K562 treated with DMSO at 1 percent for 24 hours (cell line): ENCODE data around the gene DBNL. TPM values are rescaled to one million over a fixed set of nuclear protein-coding genes. Genes with fewer than 3 reads are reported as not detected.

ENCODE experiments used
- total RNA-seq: library from RNA; unstranded; fragments of 300-600 nt; gene quantifications from 2 replicates; pipeline ENCODE4 v1.2.3, GENCODE V29; 2022; ENCODE audit warnings: low read depth; ENCODE audit not compliant: insufficient read depth

The DBNL gene
- total RNA-seq: 57.0 and 64.1 TPM in 2 replicates

DNA sequence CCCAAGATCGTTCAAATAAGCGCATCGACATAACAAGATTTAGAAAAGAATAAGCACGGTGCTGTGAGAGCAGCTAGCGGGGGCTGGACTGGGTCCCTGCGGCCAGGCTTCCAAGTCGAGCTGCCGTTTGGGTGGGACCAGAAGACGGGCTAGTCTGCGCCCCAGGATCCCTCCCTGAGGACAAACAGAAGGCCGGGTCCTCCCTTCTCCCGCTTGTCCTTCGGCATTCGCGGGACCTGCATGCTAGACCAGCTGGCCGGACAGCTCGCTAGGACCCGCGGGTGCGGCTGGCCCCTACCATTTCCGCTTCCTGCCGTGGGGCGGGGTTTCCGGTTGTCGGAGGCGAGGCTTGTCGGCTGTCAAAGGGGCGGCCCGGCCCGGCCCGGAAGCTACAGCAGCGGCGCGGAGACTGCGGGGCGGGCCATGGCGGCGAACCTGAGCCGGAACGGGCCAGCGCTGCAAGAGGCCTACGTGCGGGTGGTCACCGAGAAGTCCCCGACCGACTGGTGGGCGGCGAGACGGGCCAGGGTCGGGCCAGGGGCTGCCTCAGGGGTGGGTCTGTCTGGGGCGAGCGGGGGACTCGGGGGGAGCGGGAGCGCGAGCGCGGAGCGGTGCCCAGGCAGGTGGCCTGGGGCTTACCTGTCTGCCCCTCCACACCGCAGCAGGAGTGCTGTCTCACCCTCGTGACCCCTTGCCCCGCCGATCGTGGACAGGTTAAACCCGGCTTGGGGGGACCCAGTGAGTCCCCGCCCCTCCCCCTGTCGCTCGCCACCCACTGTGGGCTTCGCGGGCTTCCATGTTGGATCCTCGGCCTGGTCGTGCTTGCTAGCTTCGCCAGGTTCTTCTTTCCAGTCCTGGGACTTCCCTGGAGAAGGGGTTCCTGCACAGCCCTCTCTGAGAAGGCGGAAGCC lies at the start of gene DBNL:
Gene DBNL (plus strand): TSS at position 388 of the 911 bp plus-strand sequence. CDS start 36 bp downstream, at position 424.

DNA sequence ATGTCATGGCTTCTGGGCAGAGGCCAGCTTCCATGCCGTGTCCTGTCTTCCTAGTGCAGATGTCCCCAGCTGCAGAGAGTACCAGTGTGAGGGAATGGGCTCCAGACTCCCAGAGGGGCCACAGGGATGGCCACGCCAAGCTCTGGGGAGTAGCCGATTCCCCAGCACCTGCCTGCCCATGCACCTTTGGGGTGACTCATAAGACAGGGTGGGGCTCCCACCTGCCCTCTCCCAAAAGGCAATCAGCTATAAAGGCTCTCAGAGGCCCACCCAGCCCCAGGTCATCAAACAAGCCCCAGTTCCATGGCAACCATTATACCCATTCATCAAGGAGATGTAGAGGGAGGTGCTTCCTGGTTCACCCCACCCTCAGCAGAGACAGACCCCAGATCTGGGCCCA lies 47.0 kb upstream of the DBNL start, which contains the start of gene SPDYE1:
Gene SPDYE1 (plus strand): TSS at position 366 of the 400 bp plus-strand sequence. CDS start 2,053 bp downstream, outside the sequence.

DNA sequence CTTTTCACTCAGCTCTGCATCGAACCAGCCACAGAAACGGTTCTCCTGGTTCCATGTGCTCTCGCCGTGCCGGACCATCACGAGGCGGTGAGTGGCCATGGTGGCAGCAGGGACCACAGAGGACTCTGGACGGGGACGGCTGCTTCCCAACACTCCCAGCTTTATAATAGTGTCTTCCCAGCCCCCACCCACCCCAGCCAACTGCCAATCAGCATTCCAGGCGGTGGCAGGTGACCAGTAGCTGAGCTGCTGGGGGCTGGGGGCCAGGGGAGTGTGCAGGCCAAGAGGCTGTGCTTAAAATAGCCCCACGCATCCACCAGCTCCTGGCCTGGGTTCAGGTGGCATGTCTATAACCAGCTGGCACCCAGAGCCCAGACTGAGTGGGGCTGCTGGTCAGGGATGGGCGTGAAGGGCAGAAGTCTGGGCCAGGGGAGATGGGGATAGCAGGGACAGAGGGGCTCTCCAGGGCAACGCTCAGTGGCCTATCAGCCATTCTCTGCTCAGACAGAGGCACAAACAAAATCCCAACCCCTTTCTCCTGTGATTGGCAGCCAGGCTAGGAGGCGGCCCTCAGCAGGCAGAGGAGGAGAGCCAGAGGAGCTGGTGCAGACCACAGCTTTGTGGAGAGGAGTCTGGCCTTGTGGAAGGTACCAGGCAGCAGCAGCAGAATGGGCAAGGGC lies 21.1 kb downstream of the DBNL start, which contains the start of gene PGAM2:
Gene PGAM2 (minus strand): TSS at position 137 of the 680 bp plus-strand sequence. CDS start 38 bp downstream, at position 99.

DNA sequence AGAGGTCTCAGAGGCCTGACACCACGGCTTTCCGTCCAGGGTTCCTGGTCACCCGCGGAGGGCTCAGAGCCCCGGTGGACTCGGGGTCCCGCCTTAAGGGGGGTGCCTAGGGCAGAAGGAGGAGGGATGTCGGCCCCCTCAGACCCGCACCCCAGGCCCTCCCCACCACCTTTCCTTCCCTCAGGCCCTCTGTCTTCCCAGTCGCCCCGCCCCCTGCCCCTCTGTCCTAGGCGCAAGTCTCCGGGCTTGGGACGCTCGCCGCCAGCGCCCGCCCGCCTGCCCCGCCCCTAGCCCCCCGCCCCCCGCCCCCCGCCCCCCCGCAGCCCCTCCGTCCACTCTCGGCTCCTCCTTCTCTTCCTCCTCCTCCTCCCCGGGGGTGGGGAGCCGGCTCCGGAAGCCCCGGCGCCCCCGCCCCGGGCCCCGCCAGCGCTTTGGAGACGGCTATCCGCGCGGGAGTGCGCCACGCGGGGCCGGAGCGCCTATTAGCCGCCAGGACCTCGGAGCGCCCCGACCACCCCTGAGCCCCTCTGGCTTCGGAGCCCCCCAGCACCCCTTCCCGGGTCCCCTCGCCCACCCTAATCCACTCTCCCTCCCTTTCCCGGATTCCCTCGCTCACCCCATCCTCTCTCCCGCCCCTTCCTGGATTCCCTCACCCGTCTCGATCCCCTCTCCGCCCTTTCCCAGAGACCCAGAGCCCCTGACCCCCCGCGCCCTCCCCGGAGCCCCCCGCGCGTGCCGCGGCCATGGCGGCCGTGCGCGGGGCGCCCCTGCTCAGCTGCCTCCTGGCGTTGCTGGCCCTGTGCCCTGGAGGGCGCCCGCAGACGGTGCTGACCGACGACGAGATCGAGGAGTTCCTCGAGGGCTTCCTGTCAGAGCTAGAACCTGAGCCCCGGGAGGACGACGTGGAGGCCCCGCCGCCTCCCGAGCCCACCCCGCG lies 59.7 kb downstream of the DBNL start, which contains the start of gene AEBP1:
Gene AEBP1 (plus strand): TSS at position 423 of the 937 bp plus-strand sequence. CDS start 321 bp downstream, at position 744.

Other genes starting within 250 kb of the DBNL start
- 255 and 257 TPM in 2 replicates for gene MRPS24, start 175.2 kb upstream of the DBNL start, total RNA-seq
- 25.8 and 33.3 TPM in 2 replicates for gene URGCP, start 138.1 kb upstream of the DBNL start, total RNA-seq
- gene UBE2D4, start 118.3 kb upstream of the DBNL start, total RNA-seq: 9.7 and 12.0 TPM in 2 replicates
- gene SPDYE1, start 46.8 kb upstream of the DBNL start, total RNA-seq: not detected in 2 replicates
- gene PGAM2, start 20.9 kb downstream of the DBNL start, total RNA-seq: not detected in 2 replicates
- gene POLM, start 37.8 kb downstream of the DBNL start, total RNA-seq: 11.0 and 16.8 TPM in 2 replicates
- gene AEBP1, start 59.6 kb downstream of the DBNL start, total RNA-seq: 0.24 and 0.39 TPM in 2 replicates
- 128 and 147 TPM in 2 replicates for gene POLD2, start 78.8 kb downstream of the DBNL start, total RNA-seq
- not detected in 2 replicates for gene MYL7, start 96.6 kb downstream of the DBNL start, total RNA-seq
- gene GCK, start 144.7 kb downstream of the DBNL start, total RNA-seq: 0.78 and 2.3 TPM in 2 replicates
- gene YKT6, start 156.3 kb downstream of the DBNL start, total RNA-seq: 108 and 112 TPM in 2 replicates